Panc1 (cell line): Measurements from ENCODE around the gene EML6. TPM values are rescaled to one million over a fixed set of nuclear protein-coding genes. Genes with fewer than 3 reads are reported as not detected.

Source experiments
- ATAC-seq: fragments of 200-7000 bp; cut with Tn5 transposase; 2 replicates; pipeline ENCODE4 v1.9.1; 2020; ENCODE audit warnings: mild to moderate bottlenecking, moderate library complexity
- BruUV-seq: library from RNA; stranded (reverse); fragments of 400-500 nt; replicated peaks from 2 replicates; lab custom pipeline; 2021; lab: Mats Ljungman, UMichigan
- CTCF ChIA-PET: fragments of 300-600 bp; sonication (Branson Sonifier 250); formaldehyde crosslinking; loops from one replicate; lab custom pipeline; 2022; ENCODE audit warnings: antibody characterized with exemption; lab: Charles Lee
- POLR2A ChIA-PET: fragments of 300-600 bp; sonication (Branson Sonifier 250); formaldehyde crosslinking; loops from one replicate; lab custom pipeline; 2022; ENCODE audit warnings: antibody characterized with exemption; lab: Charles Lee
- DNase-seq: peaks from one replicate; pipeline ENCODE4 v3.0.0-alpha.2; 2010; ENCODE audit warnings: low read depth, low spot score
- H3K27ac ChIP-seq: 2 replicates; pipeline ENCODE4 v1.5.1; 2011; ENCODE audit warnings: mild to moderate bottlenecking, low read length, inconsistent platforms
- H3K27me3 ChIP-seq: fragments of 200-500 bp; sonication (Bioruptor generic); 2 replicates; pipeline ENCODE4 v1.6.0; 2014; ENCODE audit warnings: low read length, inconsistent platforms; ENCODE audit not compliant: control insufficient read depth, insufficient read depth
- H3K36me3 ChIP-seq: fragments of 200-500 bp; sonication (Bioruptor generic); 2 replicates; pipeline ENCODE4 v1.5.1; 2014; ENCODE audit warnings: inconsistent platforms, mild to moderate bottlenecking, low read length, moderate library complexity; ENCODE audit not compliant: control insufficient read depth, insufficient read depth
- H3K4me1 ChIP-seq: 2 replicates; pipeline ENCODE4 v1.5.1; 2011; ENCODE audit warnings: inconsistent platforms, mild to moderate bottlenecking, low read length, moderate library complexity; ENCODE audit not compliant: control insufficient read depth, insufficient read depth
- H3K4me3 ChIP-seq, 2 experiments: 2 replicates each; pipeline ENCODE4 v1.5.1; 2011 to 2012; ENCODE audit warnings: low read depth in 2 of 2, low read length in 2 of 2, mild to moderate bottlenecking in 2 of 2, inconsistent platforms in 1 of 2, moderate library complexity in 1 of 2
- H3K9me3 ChIP-seq: fragments of 200-500 bp; sonication (Bioruptor generic); 2 replicates; pipeline ENCODE4 v1.5.1; 2014; ENCODE audit warnings: low read depth, mild to moderate bottlenecking, inconsistent platforms, low read length, moderate library complexity; ENCODE audit not compliant: control insufficient read depth, insufficient read depth
- CTCF ChIP-seq: fragments of 450-650 bp; IDR thresholded peaks from 2 replicates; pipeline ENCODE4 v1.5.1; 2017; ENCODE audit warnings: mild to moderate bottlenecking
- POLR2AphosphoS5 ChIP-seq: IDR thresholded peaks from 2 replicates; pipeline ENCODE4 v1.6.1; 2012; ENCODE audit warnings: mild to moderate bottlenecking, low read depth, low read length, moderate library complexity
- REST ChIP-seq, 2 experiments: IDR thresholded peaks; 2 replicates each; pipeline ENCODE4 v1.6.1; 2011 to 2012; ENCODE audit warnings: low read depth in 2 of 2, control low read depth in 1 of 2, low read length in 1 of 2, mild to moderate bottlenecking in 1 of 2, moderate library complexity in 1 of 2; ENCODE audit not compliant: insufficient read depth in 1 of 2
- SIN3A ChIP-seq: IDR thresholded peaks from 2 replicates; pipeline ENCODE4 v1.6.1; 2012; ENCODE audit warnings: low read depth, mild to moderate bottlenecking, low read length, moderate library complexity, borderline replicate concordance; ENCODE audit not compliant: insufficient read depth
- TCF7L2 ChIP-seq: IDR thresholded peaks from 2 replicates; pipeline ENCODE4 v1.6.1; 2011; ENCODE audit warnings: mild to moderate bottlenecking, low read depth, low read length, inconsistent platforms
- in situ Hi-C: cut with HindIII; loops from 2 replicates; pipeline ENCODE4 v1.10.0; 2016; ENCODE audit warnings: low sequenced_read_pairs, low pct_unique_long_range_greater_than_20kb
- intact Hi-C: fragments of 100-400 bp; cut with micrococcal nuclease; formaldehyde crosslinking; loops from one replicate; pipeline ENCODE4 v1.10.0; 2022; ENCODE audit not compliant: unreplicated experiment
- total RNA-seq: library from RNA; stranded (reverse); gene quantifications from one replicate; pipeline ENCODE4 v1.2.1, GENCODE V29; 2021; ENCODE audit not compliant: unreplicated experiment

EML6 gene
- total RNA-seq, 1 experiment from 2014 or later, result 6.3 TPM

DNA sequence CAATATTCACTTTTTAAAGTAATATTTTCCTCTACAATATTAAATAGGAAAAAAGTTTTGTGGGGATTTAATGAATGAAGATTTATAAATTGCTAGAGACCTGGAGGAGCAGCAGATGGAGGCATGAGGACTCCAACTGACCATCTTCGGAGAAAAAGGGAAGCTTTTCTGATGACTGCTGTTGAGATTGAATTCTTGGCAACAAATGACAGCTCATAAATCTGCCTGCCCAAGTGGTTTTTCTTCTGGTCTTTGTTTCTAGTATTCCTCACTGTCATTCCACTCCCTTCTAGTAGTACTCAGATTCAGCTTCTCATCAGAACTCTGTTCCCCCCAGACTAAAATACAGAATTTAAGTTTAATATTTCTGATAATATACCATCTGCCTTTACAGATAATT lies 157.0 kb downstream of the EML6 start:
- intact Hi-C loops (no loop called here), in situ Hi-C loops (no loop called here)
- TF ChIP-seq TCF7L2, result no peak
- TF ChIP-seq REST (IDR thresholded peaks at IDR 0.05; ENCODE audit: insufficient read depth in 1 of 2, low read depth in 2 of 2, low read length in 1 of 2), result no peak
- Histone ChIP-seq H3K4me1 (no peaks in the 10 kb centered on the region), H3K27me3 (no peaks in the 10 kb centered on the region), H3K27ac (no peak overlapping the region), H3K36me3 (no peaks in the 10 kb centered on the region), H3K4me3 (no peak overlapping the region), H3K9me3 (no peaks in the 10 kb centered on the region)
- ATAC-seq (no peak), DNase-seq (no peak)
- ChIA-PET POLR2A (interaction anchor here (0.6 kb wide), 1 partner anchor 133 kb away, joined by 4 read pairs; no protein-coding TSS in a partner anchor), CTCF (no interaction called here)
- no TSS peak for BruUV-seq

DNA sequence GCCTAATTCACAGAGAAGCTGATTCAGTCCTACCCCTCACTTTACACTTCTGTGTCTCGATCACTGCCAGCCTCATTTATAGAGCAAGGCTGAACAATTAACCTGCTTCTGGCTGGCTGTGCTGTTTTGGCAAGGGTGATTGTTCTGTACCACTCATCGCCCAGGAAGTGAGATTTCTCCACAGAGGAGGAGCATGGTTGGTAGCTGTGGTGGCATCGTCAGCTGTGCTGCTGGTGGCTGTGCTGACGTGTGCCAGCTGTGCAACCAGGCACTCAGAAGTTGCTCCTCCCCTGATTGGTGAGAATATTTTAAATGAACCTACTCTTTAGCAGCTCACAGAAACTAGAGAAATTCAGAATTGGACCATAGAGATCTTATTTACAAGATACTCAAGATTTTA lies 158.3 kb downstream of the EML6 start:
- Histone ChIP-seq H3K9me3 (no peaks in the 10 kb centered on the region), H3K4me1 (no peaks in the 10 kb centered on the region), H3K27me3 (no peaks in the 10 kb centered on the region), H3K36me3 (no peaks in the 10 kb centered on the region), H3K4me3 (no peak overlapping the region), H3K27ac (no peak overlapping the region)
- BruUV-seq, result no TSS peak
- CTCF ChIA-PET, result interaction anchor here (0.7 kb wide), 1 partner anchor 237 kb away, joined by 10 read pairs; no protein-coding TSS in a partner anchor
- in situ Hi-C loops (no loop called here), intact Hi-C loops (no loop called here)
- no peak for ATAC-seq
- DNase-seq, result no peak
- no peak for TF ChIP-seq REST (IDR thresholded peaks at IDR 0.05; ENCODE audit: insufficient read depth in 1 of 2, low read depth in 2 of 2, low read length in 1 of 2)
- POLR2A ChIA-PET, result no interaction called here

GRCh38 chr2:54885891-54886290 lies 162.4 kb downstream of the EML6 start:
- ATAC-seq (no peak), DNase-seq (no peak)
- Histone ChIP-seq H3K36me3 (no peaks in the 10 kb centered on the region), H3K4me1 (no peaks in the 10 kb centered on the region; the same call in 1 of the 2 replicates), H3K27ac (no peak overlapping the region), H3K9me3 (no peaks in the 10 kb centered on the region), H3K4me3 (no peak overlapping the region), H3K27me3 (no peaks in the 10 kb centered on the region)
- no peak for TF ChIP-seq TCF7L2
- no peak for TF ChIP-seq POLR2AphosphoS5
- no peak for TF ChIP-seq CTCF
- TF ChIP-seq REST (IDR thresholded peaks at IDR 0.05; ENCODE audit: insufficient read depth in 1 of 2, low read depth in 2 of 2, low read length in 1 of 2), result no peak
- no peak for TF ChIP-seq SIN3A
- POLR2A ChIA-PET, result no interaction called here
- CTCF ChIA-PET, result no interaction called here
- in situ Hi-C loops (no loop called here), intact Hi-C loops (no loop called here)
- BruUV-seq, result no TSS peak
